Measurements from ENCODE around the gene CTU2. TPM values are rescaled to one million over a fixed set of nuclear protein-coding genes. Genes with fewer than 3 reads are reported as not detected.

CTU2 gene
- total RNA-seq, 1 donor from 2014 or later, result 32.1 TPM

GRCh38 chr16:88695753-88696152 lies 10.6 kb upstream of the CTU2 start:
- no peaks in the 10 kb centered on the region for H3K4me1 Mint-ChIP-seq
- no peak overlapping the region for H3K4me3 Mint-ChIP-seq
- no peak for TF ChIP-seq CTCF (conservative IDR thresholded peaks at IDR 0.05)
- H3K27me3 Mint-ChIP-seq (ENCODE audit: low read depth), result peaks cover 6% of the 10 kb centered on the region
- H3K9me3 Mint-ChIP-seq, result no peaks in the 10 kb centered on the region
- no peak for DNase-seq (ENCODE audit: low read depth, low spot score)
- no peak overlapping the region for H3K27ac Mint-ChIP-seq (ENCODE audit: unreplicated experiment)
- no peaks in the 10 kb centered on the region for H3K36me3 Mint-ChIP-seq (ENCODE audit: low read depth)

- no peak for DNase-seq (ENCODE audit: low read depth, low spot score)
- H3K4me1 Mint-ChIP-seq, result no peaks in the 10 kb centered on the region
- no peak overlapping the region for H3K27ac Mint-ChIP-seq (ENCODE audit: unreplicated experiment)
- H3K36me3 Mint-ChIP-seq (ENCODE audit: low read depth), result no peaks in the 10 kb centered on the region
- H3K4me3 Mint-ChIP-seq, result no peak overlapping the region
- H3K9me3 Mint-ChIP-seq, result no peaks in the 10 kb centered on the region
- TF ChIP-seq CTCF (conservative IDR thresholded peaks at IDR 0.05), result no peak
- no peaks in the 10 kb centered on the region for H3K27me3 Mint-ChIP-seq (ENCODE audit: low read depth)
These were observed 9.9 kb upstream of the CTU2 start for GRCh38 chr16:88696441-88696840.

GRCh38 chr16:88697116-88697830 lies 9.0 kb upstream of the CTU2 start:
- Mint-ChIP-seq H3K4me1 (no peaks in the 10 kb centered on the region), H3K27me3 (ENCODE audit: low read depth) (no peaks in the 10 kb centered on the region), H3K9me3 (no peaks in the 10 kb centered on the region), H3K27ac (ENCODE audit: unreplicated experiment) (no peak overlapping the region), H3K36me3 (ENCODE audit: low read depth) (no peaks in the 10 kb centered on the region), H3K4me3 (no peak overlapping the region)
- DNase-seq (ENCODE audit: low read depth, low spot score), result no peak
- no peak for TF ChIP-seq CTCF (conservative IDR thresholded peaks at IDR 0.05)

GRCh38 chr16:88697831-88698615 lies 8.3 kb upstream of the CTU2 start:
- no peaks in the 10 kb centered on the region for H3K4me1 Mint-ChIP-seq
- no peaks in the 10 kb centered on the region for H3K36me3 Mint-ChIP-seq (ENCODE audit: low read depth)
- no peak for DNase-seq (ENCODE audit: low read depth, low spot score)
- no peak overlapping the region for H3K4me3 Mint-ChIP-seq
- no peak overlapping the region for H3K27ac Mint-ChIP-seq (ENCODE audit: unreplicated experiment)
- TF ChIP-seq CTCF (conservative IDR thresholded peaks at IDR 0.05), result peak; percentile 41
- no peaks in the 10 kb centered on the region for H3K27me3 Mint-ChIP-seq (ENCODE audit: low read depth)
- H3K9me3 Mint-ChIP-seq, result no peaks in the 10 kb centered on the region

- H3K4me1 Mint-ChIP-seq, result no peaks in the 10 kb centered on the region
- H3K27ac Mint-ChIP-seq (ENCODE audit: unreplicated experiment), result no peak overlapping the region
- no peaks in the 10 kb centered on the region for H3K9me3 Mint-ChIP-seq
- no peak overlapping the region for H3K4me3 Mint-ChIP-seq
- no peaks in the 10 kb centered on the region for H3K36me3 Mint-ChIP-seq (ENCODE audit: low read depth)
- no peak for TF ChIP-seq CTCF (conservative IDR thresholded peaks at IDR 0.05)
- H3K27me3 Mint-ChIP-seq (ENCODE audit: low read depth), result no peaks in the 10 kb centered on the region
- no peak for DNase-seq (ENCODE audit: low read depth, low spot score)
These were observed 7.7 kb upstream of the CTU2 start for GRCh38 chr16:88698646-88699045.
